ENCODE results near the gene GULP1. TPM values are rescaled to one million over a fixed set of nuclear protein-coding genes. Genes with fewer than 3 reads are reported as not detected.
"Not testable (repeated sequence)": the region's sequence is repeated elsewhere in the genome, so short reads cannot be mapped to it uniquely, and the experiment has no call there.

The GULP1 gene
- total and polyA plus RNA-seq, 12 donors: 5.8 to 122 (median 51.5) TPM

GRCh38 chr2:188601391-188601790, 309.7 kb downstream of the GULP1 start:
- H3K36me3 ChIP-seq (replicated peaks in 1 of 2): no peaks in the 10 kb centered on the region
- H3K4me1 ChIP-seq (replicated peaks in 1 of 2): no peaks in the 10 kb centered on the region
- no peaks in the 10 kb centered on the region for H3K9me3 ChIP-seq (replicated peaks in 1 of 3)
- H3K27ac ChIP-seq: no peak overlapping the region
- no peak overlapping the region for H3K4me3 ChIP-seq
- intact Hi-C loops (cut with DNase I): no loop called here
- TF ChIP-seq CTCF (IDR thresholded peaks at IDR 0.05): no peak
- no peak for TF ChIP-seq POLR2A (IDR thresholded peaks at IDR 0.05)
- H3K27me3 ChIP-seq: no peaks in the 10 kb centered on the region
- 83 to 90% (median 84%) methylated on average over 2 of the region's 2 CpGs for WGBS, 4 donors
- DNase-seq: no peak

- Histone ChIP-seq H3K4me1 (replicated peaks in 1 of 2) (no peaks in the 10 kb centered on the region), H3K4me3 (no peak overlapping the region), H3K36me3 (replicated peaks in 1 of 2) (no peaks in the 10 kb centered on the region), H3K27me3 (no peaks in the 10 kb centered on the region), H3K9me3 (replicated peaks in 1 of 3) (no peaks in the 10 kb centered on the region), H3K27ac (no peak overlapping the region)
- intact Hi-C loops (cut with DNase I): no loop called here
- no peak for DNase-seq
- no peak for TF ChIP-seq POLR2A (IDR thresholded peaks at IDR 0.05)
- no peak for TF ChIP-seq CTCF (IDR thresholded peaks at IDR 0.05)
Measured at GRCh38 chr2:188601927-188602326, 310.3 kb downstream of the GULP1 start.

GRCh38 chr2:188604579-188604978, 312.9 kb downstream of the GULP1 start:
- no peak for TF ChIP-seq CTCF (IDR thresholded peaks at IDR 0.05)
- TF ChIP-seq POLR2A (IDR thresholded peaks at IDR 0.05): no peak
- no peak for DNase-seq
- no peaks in the 10 kb centered on the region for H3K4me1 ChIP-seq (replicated peaks in 1 of 2)
- no peak overlapping the region for H3K27ac ChIP-seq
- H3K4me3 ChIP-seq: no peak overlapping the region
- H3K9me3 ChIP-seq (replicated peaks in 1 of 3): no peaks in the 10 kb centered on the region
- intact Hi-C loops (cut with DNase I): no loop called here
- H3K36me3 ChIP-seq (replicated peaks in 1 of 2): no peaks in the 10 kb centered on the region
- H3K27me3 ChIP-seq: no peaks in the 10 kb centered on the region
- 41 to 67% (median 55%) methylated on average over 1 of the region's 1 CpG for WGBS, 4 donors

- intact Hi-C loops (cut with DNase I); H3K9me3 ChIP-seq (replicated peaks in 1 of 3); H3K27ac ChIP-seq; DNase-seq; H3K4me1 ChIP-seq (replicated peaks in 1 of 2); H3K27me3 ChIP-seq; H3K4me3 ChIP-seq; H3K36me3 ChIP-seq (replicated peaks in 1 of 2): not testable (repeated sequence)
- 92 to 96% (median 94%) methylated on average over 21 to 34 of the region's 39 CpGs for WGBS, 4 donors
Measured at GRCh38 chr2:188605609-188606584, 314.2 kb downstream of the GULP1 start.

GRCh38 chr2:188606596-188606995, 314.9 kb downstream of the GULP1 start:
- WGBS, 4 donors: 95 to 97% (median 96%) methylated on average over 23 to 30 of the region's 30 CpGs
- H3K9me3 ChIP-seq (replicated peaks in 1 of 3); intact Hi-C loops (cut with DNase I): not testable (repeated sequence)

More at GRCh38 chr2:188606596-188606995, 314.9 kb downstream of the GULP1 start:
- not testable (repeated sequence) for DNase-seq; H3K4me1 ChIP-seq (replicated peaks in 1 of 2); H3K36me3 ChIP-seq (replicated peaks in 1 of 2); H3K27ac ChIP-seq; H3K4me3 ChIP-seq; H3K27me3 ChIP-seq

Data from adrenal gland (tissue), 12 donors.